Activated CD8-positive, alpha-beta T cell treated with anti-CD3 and anti-CD28 coated beads for 36 hours (primary cell): Measurements from ENCODE around the gene LMTK2. TPM values are rescaled to one million over a fixed set of nuclear protein-coding genes. Genes with fewer than 3 reads are reported as not detected.
"Not testable (repeated sequence)": the region's sequence is repeated elsewhere in the genome, so short reads cannot be mapped to it uniquely, and the experiment has no call there.

Source experiments
- ATAC-seq: fragments of 200-7000 bp; cut with Tn5 transposase; one replicate; pipeline ENCODE4 v1.10.0; 2021; ENCODE audit warnings: mild to moderate bottlenecking, moderate library complexity
- CTCF ChIA-PET: fragments of 350-600 bp; sonication (Branson Sonifier 250); formaldehyde crosslinking; loops from one replicate; lab custom pipeline; 2021; ENCODE audit warnings: antibody characterized with exemption; lab: Charles Lee
- POLR2A ChIA-PET: fragments of 350-600 bp; sonication (Branson Sonifier 250); formaldehyde crosslinking; loops from one replicate; lab custom pipeline; 2021; ENCODE audit warnings: antibody characterized with exemption; lab: Charles Lee
- DNase-seq: peaks from one replicate; pipeline ENCODE4 v3.0.0-alpha.2; 2020
- H3K27ac Mint-ChIP-seq: one replicate; pipeline ENCODE4 v1.8.0; 2021; ENCODE audit warnings: mild to moderate bottlenecking, mixed read lengths
- H3K27me3 Mint-ChIP-seq: one replicate; pipeline ENCODE4 v1.8.0; 2021; ENCODE audit warnings: mixed read lengths
- H3K36me3 Mint-ChIP-seq: one replicate; pipeline ENCODE4 v1.8.0; 2021; ENCODE audit warnings: low read depth, mixed read lengths
- H3K4me1 Mint-ChIP-seq: one replicate; pipeline ENCODE4 v1.8.0; 2021; ENCODE audit warnings: low read depth, mixed read lengths
- H3K4me3 Mint-ChIP-seq: one replicate; pipeline ENCODE4 v1.8.0; 2021; ENCODE audit warnings: mild to moderate bottlenecking, moderate library complexity, mixed read lengths
- H3K9me3 Mint-ChIP-seq: one replicate; pipeline ENCODE4 v1.8.0; 2021; ENCODE audit warnings: mixed read lengths
- CTCF ChIP-seq: fragments of 200-600 bp; IDR thresholded peaks from one replicate; pipeline ENCODE4 v1.8.0; 2022; ENCODE audit warnings: antibody characterized with exemption, mild to moderate bottlenecking
- intact Hi-C: fragments of 100-400 bp; cut with micrococcal nuclease; formaldehyde crosslinking; loops from one replicate; pipeline ENCODE4 v1.10.0; 2022
- total RNA-seq, 2 experiments: library from RNA; stranded (reverse); gene quantifications; one replicate each; pipeline ENCODE4 v1.2.3, GENCODE V29; 2021

Gene LMTK2
- total RNA-seq, 2 experiments from 2014 or later, result 9.4 to 11.5 TPM

DNA sequence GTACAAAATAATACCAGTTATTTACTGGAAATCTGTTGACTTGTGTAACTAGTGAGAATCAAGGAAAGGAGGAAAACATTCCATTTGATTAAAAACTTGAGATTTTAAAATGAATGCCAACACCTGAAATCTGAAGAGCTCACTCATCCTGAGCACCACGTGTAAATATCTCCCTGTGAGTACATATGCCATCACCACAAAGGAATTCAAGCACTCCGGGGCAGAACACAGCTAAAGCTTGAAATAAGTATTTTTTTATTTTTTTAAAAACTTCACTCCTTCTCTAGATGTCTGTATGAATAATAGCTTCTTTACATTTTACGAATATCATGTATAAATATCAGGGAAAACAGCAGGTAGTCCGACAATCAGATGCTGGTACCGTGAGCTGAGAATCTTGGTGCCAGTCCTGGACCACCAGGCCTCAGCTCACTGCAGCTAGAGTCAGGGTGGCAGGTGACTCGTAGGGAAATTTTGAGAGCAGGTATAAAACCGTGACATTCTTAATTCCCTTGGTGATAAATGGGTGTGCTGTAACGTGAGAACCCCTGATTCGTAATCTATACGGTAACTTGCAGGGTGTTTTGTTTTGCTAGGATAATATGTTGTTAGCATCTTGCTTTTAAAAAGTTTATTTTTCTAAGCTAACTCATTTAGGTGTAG is 12.7 kb downstream of the LMTK2 start:
- Mint-ChIP-seq H3K4me3 (no peak overlapping the region), H3K4me1 (peaks cover 18% of the 10 kb centered on the region), H3K36me3 (peaks cover 8% of the 10 kb centered on the region), H3K27ac (no peak overlapping the region), H3K27me3 (no peaks in the 10 kb centered on the region), H3K9me3 (no peaks in the 10 kb centered on the region)
- intact Hi-C loops, result no loop called here
- ChIA-PET POLR2A (interaction anchor here (0.6 kb wide), 1 partner anchor 435 kb away, joined by 3 read pairs; no protein-coding TSS in a partner anchor), CTCF (interaction anchor here (0.8 to 2.1 kb wide), 8 partner anchors 9 to 182 kb away, joined by 3 to 12 read pairs (median 6); no protein-coding TSS in a partner anchor)
- DNase-seq (no peak), ATAC-seq (no peak)
- TF ChIP-seq CTCF, result no peak

GRCh38 chr7:98120559-98120958 is 13.9 kb downstream of the LMTK2 start:
- H3K36me3 Mint-ChIP-seq, result peaks cover 9% of the 10 kb centered on the region
- intact Hi-C loops, result no loop called here
- CTCF ChIA-PET, result interaction anchor here (1.1 to 2.1 kb wide), 5 partner anchors 10 to 97 kb away, joined by 5 to 12 read pairs (median 7); no protein-coding TSS in a partner anchor
- no peak for DNase-seq
- POLR2A ChIA-PET, result no interaction called here
- H3K27me3 Mint-ChIP-seq, result no peaks in the 10 kb centered on the region
- no peaks in the 10 kb centered on the region for H3K9me3 Mint-ChIP-seq
- H3K4me3 Mint-ChIP-seq, result no peak overlapping the region
- H3K27ac Mint-ChIP-seq, result no peak overlapping the region
- ATAC-seq, result no peak
- peaks cover 10% of the 10 kb centered on the region for H3K4me1 Mint-ChIP-seq
- no peak for TF ChIP-seq CTCF

DNA sequence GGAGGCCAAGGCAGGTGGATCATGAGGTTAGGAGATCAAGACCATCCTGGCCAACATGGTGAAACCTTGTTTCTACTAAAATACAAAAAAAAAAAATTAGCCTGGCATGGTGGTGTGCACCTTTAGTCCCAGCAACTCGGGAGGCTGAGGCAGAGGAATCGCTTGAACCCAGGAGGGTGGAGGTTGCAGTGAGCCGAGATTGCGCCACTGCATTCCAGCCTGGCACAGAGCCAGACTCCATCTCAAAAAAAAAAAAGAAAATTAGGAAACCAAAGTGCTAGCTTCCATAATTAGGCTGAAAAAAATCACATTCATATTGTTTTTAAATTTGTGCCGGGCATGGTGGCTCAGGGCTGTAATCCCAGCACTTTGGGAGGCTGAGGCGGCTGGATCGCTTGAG is 14.7 kb downstream of the LMTK2 start:
- DNase-seq, H3K27me3 Mint-ChIP-seq, intact Hi-C loops, H3K36me3 Mint-ChIP-seq, H3K9me3 Mint-ChIP-seq, H3K27ac Mint-ChIP-seq, H3K4me3 Mint-ChIP-seq, H3K4me1 Mint-ChIP-seq, CTCF ChIA-PET, POLR2A ChIA-PET, ATAC-seq: not testable (repeated sequence)

- intact Hi-C loops, result no loop called here
- CTCF ChIA-PET, result no interaction called here
- Mint-ChIP-seq H3K36me3 (peaks cover 8% of the 10 kb centered on the region), H3K9me3 (no peaks in the 10 kb centered on the region), H3K27ac (no peak overlapping the region), H3K4me3 (no peak overlapping the region), H3K27me3 (no peaks in the 10 kb centered on the region), H3K4me1 (peaks cover 8% of the 10 kb centered on the region)
- DNase-seq (no peak), ATAC-seq (no peak)
- TF ChIP-seq CTCF, result no peak
- POLR2A ChIA-PET, result no interaction called here
These were observed 16.7 kb downstream of the LMTK2 start for GRCh38 chr7:98123365-98123696.

- Mint-ChIP-seq H3K36me3 (peaks cover 7% of the 10 kb centered on the region), H3K27me3 (no peaks in the 10 kb centered on the region), H3K4me1 (peaks cover 14% of the 10 kb centered on the region), H3K4me3 (no peak overlapping the region), H3K9me3 (no peaks in the 10 kb centered on the region), H3K27ac (no peak overlapping the region)
- intact Hi-C loops, result no loop called here
- POLR2A ChIA-PET, result no interaction called here
- TF ChIP-seq CTCF, result no peak
- CTCF ChIA-PET, result interaction anchor here (1.4 kb wide), 1 partner anchor 105 kb away, joined by 4 read pairs; no protein-coding TSS in a partner anchor
- DNase-seq (no peak), ATAC-seq (no peak)
These were observed 19.1 kb downstream of the LMTK2 start for GRCh38 chr7:98125759-98126158.
